UCSD-AML1 (cell line): ENCODE data around the gene SDK1.

ENCODE experiments used
- DNase-seq: peaks from one replicate; lab custom pipeline; 2025; ENCODE audit not compliant: unreplicated experiment; lab: John Stamatoyannopoulos, UW

Gene SDK1

DNA sequence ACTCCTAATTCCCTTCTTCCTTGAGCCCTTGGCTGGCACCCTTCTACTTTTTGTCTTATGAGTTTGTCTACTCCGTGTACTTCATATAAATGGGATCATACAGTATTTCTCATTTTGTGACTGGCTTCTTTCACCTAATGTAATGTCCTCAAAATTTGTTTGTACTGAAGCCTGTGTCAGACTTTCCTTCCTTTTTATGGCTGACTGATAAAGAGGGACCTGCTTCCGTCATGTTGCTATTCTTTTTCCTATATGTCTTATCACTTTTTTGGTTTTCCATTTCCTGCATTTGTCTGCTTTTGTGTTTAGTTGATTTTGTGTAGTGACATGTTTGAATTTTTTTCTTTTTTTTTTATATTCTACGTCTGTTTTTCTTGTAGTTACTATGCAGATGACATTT, 470.9 kb downstream of the SDK1 start:
- DNase-seq: no peak

DNA sequence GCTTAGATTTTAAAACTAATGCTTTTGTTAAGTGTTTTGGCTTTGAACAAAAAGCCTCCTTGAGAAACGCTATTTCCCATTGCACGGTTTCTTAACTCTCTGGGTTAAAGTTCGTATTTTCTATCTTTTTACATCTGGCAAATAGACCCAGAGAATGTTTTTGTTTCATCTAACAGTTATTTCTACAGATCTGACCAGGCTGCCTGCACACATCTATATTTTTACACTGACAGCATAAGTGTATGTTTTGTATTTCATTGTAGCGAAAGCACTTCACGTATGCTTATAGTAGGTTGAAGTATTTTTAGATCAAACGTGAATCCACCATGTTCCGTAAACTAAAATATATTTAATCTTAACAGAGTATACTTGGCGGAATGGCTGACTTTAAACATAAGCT, 477.3 kb downstream of the SDK1 start:
- DNase-seq: no peak

DNA sequence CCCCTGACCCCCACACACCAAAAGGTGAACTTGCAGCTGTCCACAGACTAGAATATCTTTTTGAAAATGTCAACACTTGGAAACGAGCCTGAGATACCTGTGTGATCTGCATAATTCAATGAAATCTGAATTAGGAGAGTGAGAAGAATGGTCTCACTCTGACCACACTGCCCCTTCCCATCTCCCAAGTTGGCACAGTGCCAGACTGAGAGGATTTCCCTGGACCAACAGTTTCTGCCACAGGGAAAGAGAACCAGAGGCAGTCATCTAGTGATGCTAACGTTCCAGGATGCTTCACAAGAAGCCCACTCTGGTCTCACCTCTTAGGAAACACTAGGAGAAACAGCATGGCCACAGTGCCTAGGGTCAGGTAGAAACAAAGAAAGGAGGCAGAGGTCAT, 479.0 kb downstream of the SDK1 start:
- DNase-seq: no peak

DNA sequence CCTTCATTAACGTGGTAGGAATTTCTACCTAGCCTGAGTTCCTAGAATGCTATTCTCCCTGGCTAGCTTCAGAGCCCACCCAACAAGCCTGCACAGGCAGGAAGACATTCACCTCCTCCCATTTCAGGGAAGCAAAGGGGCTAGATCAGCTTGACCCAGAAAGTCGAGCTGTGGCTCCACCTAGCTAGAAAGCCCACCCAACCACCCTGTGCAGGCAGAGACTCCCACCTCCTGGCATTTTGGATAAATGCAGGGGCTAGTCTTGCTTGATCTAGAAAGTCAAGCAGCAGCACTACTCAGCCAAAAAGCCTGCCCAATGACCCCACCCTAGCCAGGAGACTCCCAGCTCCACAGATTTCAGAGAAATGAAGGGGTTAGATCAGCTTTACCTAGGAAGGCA, 479.5 kb downstream of the SDK1 start:
- DNase-seq: no peak

DNA sequence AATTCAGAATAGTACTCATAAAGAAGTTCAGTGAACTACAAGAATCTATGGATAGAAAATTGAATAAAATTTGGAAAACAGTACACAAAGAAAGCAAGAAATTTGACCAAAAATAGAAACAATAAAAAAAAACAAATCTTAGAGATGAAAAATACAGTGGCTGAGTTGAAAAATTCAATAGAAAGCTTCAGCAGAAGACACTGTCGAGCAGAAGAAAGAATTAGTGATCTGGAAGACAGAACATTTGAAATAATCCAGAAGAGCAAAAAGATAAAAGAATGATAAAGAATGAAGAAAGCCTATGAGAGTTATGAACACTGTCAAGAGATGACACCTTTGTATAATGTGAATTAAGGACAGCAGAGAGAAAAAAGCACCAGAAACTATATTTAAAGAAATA, 480.6 kb downstream of the SDK1 start:
- DNase-seq: no peak

DNA sequence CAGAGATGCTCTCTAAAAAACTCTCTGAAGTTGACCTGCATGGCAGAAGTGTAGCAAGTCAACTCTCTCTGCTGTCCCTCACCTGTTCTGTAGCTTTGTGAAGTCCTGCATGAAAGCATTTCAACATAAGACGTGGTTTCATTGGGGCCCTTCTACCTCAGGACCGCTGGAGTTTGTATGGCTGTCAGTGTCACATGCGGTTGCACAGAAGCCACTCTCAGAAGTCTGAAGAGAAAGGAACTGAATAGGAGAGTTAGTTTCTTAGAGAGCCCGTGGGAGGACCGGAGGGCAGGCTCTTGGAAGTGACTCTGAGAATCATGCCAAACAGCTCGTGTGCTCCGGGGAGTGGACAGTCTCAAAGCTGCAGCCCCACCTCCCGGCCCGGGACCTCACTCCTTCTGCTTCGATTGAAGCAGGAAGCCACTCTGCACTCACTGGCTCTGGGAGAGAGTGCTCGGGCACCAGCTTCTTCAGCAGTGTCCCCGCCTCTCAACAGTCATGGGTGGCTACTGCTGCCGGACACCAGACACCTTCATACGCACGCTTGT, 486.7 kb downstream of the SDK1 start:
- DNase-seq: no peak

DNA sequence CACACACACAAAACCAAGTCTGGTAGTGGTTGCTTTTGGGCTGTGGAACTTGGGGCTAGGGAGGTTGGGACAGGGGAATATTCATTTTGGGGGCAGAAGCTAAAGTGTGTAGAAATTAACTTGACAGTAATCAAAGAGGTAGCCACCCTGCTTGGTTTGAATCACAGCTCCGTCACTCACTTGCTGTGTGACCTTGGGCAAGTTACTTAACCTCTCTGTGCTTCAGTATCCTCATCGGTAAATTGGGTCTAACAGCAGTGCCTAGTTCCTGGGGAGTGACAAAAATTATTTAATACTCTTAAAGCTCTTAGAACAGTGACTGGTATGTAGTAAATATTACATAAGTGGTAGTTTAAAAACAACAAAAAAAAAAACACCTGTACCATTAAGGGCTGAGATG, 489.8 kb downstream of the SDK1 start:
- DNase-seq: no peak

DNA sequence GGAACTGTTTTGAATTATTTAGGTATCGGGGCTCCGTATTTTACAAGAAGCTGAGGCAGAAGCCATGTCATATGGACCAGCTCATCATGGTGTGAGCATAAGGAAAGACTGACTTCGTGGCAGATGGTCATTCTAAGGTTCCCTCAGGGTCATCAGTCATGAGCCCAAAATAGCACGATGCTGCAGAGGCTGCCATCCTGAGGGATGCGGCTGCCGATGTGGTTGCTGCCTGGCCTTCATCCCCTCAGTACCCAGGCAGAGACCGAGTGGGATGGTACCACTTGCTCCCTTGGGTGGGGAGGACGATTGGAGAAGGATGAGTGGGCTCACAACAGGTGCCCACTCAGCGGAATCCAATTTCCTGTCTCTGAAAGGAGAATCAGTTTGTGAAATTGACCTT, 490.3 kb downstream of the SDK1 start:
- DNase-seq: no peak

DNA sequence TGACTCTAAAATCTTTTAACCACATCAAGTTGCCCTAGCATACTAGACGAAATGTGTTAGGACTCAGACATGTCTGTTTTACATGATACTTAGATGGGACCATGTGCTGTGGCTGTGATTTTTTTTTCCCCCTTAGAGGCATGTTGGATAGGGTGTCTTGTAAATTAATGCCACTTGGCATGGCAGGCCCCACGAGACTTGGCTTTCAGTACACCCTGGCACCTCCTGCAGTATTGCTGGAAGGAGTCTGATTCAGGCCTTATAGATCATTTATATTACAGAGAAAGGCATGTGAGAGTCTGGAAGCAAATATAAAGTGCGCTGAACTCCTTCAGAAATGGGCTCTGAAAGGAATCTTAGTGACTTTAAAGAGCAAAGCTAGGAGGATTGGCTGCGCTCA, 494.1 kb downstream of the SDK1 start:
- DNase-seq: no peak

DNA sequence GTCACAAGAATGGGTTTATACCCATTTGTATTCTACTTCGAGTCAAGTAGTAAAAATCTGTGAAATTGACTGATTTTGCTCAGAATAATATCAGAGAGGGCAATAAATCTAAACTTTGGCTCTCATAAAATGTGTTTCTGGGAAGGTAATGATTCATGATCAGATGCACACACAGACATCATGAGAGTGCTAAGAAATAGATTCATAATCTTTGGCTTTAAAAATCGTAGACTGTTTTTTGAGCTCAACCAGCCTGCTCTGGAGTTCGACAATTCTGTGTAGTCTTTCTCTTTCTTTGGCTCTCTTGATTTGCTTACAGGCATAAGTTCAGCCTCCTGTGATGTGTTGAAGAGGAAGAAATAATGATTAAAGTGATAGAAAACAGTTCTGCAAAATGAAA, 494.7 kb downstream of the SDK1 start:
- no peak for DNase-seq

DNA sequence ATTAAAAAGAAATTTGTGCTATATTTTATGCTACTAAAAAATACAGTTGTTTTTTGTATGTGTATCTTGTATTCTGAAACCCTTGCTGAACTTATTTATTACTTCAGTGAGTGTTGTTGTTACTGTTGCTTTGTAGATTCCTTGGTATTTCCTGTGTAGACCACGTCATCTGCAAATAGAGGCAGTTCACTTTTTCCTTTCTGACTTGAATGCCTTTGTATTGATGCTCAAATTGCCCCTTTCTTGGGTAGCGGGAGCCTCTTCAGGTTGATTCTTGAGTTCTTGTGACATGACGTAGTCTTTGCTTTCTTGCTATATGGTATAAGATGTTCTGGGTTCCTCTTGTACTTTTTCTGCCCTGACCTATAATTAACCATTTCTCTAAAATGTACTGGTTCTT, 504.1 kb downstream of the SDK1 start:
- no peak for DNase-seq

DNA sequence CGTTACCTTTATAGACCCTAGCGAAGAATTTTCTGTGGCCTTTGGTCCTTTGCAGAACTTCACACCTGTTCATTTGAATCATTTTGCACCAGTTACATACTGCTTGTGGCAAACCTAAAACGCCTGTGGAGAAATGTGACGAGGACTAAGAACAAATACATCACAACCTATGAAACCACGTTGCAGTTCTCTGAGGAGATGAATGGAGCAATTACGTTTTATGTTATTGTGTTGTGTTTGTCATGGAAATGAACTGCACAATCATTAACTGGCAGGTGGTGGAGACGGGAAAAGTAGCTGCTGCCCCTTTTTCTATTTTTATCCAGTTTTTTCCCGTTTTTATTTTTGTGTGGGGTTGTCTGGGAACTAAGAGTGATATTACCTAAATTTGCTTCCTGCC, 505.5 kb downstream of the SDK1 start:
- no peak for DNase-seq

DNA sequence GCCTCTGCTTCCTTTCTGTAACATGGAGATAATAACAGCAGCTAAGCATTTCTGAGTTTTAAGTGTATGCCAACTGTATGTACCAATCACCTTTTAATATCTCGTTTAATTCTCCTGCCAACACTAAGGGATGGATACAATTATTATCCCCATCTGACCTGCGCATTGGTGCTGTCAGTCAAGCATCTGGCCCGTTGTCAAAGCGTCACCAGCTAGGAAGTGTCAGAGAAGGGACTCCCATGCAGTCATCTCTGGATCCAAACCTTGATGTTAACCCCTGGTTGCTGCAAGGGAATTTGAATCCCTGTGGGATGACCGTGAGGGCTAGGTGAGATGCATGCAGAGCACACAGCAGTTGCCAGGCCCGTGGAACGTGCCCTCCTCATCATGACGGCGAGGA, 506.8 kb downstream of the SDK1 start:
- DNase-seq: no peak

DNA sequence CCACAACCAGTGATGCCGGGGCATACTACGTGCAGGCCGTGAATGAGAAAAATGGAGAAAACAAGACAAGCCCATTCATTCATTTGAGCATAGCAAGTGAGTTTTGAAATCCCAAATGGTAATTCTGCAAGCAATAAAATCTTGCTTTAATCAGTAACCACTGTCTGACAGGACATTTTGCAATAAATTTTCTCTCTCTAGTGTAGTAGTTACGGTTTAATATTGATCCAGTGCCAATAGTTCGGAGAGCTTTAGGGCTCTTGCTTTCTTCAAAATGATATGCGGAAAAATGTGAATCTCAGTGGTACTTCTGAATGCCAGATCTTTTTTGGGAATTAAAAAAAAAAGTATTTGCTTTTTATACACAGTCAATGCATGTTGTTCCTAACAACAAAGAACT, 520.4 kb downstream of the SDK1 start:
- no peak for DNase-seq

DNA sequence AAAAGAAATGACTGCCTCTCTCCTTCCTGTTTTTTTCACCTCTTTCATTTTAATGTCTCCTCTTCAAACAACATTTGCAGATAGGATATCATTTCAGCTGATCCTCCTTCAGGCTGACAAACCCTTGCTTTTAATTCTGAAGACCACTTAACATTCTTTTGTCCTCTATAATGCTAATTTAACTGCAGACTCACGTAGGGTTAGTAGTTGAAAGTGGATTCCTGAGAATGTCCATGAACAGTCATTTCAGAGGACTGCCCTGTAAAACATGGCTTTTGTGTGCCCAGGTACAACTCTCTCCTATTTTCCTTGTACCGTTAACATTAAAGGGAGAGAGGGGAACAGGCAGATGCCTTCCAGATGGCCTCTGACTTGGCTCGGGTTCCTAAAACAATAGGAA, 524.4 kb downstream of the SDK1 start:
- no peak for DNase-seq

DNA sequence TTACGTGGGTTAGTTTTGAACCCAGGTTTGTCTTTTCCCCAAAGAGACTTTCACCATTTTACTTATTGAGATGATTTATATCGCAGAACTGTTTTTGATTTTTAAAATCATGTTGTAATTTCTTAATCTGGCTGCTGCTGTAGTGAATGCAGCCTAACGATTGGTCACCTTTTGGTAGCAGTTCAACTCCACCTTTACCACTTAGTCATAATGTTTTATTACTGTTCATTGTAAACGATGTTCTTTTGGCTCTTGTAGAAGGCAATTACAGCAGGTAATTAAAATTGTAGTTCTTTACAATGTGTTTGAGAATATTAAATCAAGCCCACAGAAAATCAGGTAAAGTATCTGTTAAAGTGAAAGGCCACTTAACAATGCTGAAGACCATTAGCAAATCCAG, 531.1 kb downstream of the SDK1 start:
- DNase-seq: no peak

DNA sequence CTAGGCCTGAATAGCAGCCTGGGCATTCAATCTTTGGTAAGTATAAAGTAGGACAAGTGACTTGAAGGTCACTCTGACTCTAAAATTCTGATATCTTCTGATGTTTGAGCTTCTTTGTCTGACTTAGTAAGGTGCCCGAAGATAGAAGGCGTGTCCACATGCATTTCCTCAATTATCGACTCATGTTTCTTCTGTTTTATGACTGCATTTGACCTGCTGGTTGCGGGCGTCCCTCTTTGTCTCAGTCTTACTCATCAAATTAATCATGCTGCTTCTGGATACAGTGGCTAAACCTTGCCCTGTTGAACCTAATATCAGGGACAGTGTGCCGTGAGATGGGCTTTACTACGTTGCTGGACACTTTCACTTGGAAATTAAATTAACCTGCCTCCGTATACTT, 534.1 kb downstream of the SDK1 start:
- DNase-seq: no peak

DNA sequence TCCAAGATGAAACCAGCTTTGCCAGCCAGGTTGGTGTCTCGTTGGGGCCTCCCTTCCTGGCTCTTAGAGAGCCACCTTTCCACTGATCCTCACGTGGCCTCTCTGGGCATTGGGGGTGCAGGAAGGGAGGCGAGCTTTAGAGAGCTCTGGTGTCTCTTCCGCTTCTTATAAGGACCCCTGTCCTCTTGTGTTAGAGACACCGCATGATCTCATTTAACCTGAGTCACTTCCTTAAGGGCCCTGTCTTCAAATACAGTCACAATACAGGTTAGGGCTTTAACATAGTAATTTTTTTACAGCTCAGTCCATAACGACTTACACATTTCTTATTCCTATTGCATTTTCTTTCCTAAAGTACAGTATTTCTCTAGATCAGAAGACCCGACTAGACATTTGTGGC, 535.8 kb downstream of the SDK1 start:
- DNase-seq: no peak

DNA sequence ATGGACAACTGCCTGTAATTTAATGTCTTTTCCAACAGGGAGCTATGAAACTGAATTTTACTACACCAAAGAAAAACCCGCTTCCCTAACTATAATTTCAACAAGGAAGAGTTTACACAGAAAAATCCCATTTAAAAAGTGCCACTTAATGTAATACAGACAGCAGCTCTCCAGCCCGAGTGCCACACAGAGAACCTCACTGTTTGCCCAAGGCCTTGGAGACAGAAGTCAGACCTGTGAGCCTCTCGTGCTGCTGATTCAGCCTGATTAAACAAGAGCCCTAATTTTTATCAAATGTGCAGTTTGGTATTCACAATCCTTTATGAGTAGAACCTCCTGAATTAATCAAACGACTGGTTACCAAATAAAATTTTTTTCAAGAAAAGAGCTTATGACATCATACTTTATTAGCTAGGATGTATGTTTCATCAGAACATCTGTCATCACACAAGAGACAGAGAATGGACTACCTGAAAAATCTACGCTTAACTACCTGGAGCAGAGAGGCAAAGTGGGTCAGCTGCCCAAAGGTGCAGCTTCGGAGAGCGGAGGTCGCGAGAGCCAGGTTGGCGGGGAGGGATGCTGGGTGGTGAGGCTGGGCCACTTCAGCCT, 543.6 kb downstream of the SDK1 start:
- no peak for DNase-seq

DNA sequence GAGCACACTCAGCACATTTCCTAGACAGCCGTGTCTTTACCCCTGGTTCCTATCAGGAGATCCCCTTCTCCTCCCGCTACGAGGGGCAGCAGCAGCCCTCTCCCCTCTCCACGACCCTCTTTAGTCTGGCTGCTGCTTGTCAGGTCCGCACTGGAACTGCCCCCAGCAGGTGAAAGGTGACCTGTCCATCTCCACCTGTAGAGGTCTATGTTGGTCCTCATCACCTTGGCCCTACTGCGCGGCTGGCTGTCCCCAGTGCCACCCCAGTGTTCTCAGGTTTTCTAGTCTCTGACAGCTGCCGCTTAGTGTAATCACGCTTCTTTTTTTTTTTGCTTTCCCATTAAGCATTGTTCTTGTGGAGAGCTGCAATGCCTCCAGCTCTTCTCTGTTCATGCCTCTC, 545.7 kb downstream of the SDK1 start:
- DNase-seq: no peak

DNA sequence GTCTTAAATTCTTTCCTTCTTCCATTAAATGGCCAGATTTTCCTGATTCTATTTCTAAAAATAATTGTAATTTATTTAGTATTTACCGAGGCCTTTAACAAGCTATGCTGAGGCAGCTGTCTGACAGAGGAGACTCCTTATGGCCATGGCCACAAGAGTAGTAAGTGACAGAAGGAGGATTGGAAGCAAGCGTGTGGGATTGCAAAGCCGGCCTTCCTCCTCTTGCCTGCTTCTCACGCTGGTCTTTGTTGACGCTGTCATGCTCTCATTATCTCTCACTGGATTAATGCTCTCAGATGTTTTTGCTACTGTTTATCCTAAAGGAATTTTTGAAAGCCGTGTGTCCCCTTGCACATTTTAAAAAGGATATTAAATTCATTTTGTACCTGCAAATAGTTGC, 546.3 kb downstream of the SDK1 start:
- no peak for DNase-seq

DNA sequence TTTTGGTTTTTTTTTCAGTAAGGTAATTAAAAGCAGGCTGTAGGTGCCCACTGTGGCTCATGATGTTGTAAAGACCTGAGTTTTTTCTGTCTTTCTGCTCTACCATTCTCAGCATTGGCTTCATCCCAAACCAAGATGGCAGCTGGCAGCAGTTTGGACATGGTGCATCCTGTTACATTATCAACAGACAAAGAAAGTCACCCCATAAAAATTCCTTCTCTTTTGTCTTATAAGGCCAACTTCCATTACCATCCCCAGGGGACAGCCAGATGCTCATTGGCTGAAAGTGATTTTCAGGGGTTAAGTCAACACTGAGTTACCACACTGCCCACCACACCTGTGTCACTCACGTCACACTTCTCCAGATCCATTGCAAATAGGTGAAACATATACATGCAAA, 558.4 kb downstream of the SDK1 start:
- no peak for DNase-seq

DNA sequence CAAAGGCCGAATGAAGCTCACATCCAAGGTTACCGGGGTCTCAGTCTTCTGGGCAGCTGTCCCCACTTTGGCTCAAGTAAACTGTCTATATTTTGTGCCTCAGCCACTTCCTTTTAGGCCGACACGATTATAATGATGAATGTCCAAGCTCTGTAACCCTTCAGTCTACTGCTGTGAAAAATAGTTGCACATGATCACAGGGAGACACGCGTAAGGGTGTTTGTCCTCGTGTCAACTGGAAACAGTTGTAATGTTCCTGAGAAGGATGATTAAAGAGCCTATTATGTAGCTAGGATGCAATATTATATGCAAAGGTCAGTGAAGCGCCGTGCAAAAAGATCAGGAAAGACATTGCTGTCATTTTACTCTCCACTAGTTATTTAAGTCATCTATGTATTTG, 559.9 kb downstream of the SDK1 start:
- no peak for DNase-seq

DNA sequence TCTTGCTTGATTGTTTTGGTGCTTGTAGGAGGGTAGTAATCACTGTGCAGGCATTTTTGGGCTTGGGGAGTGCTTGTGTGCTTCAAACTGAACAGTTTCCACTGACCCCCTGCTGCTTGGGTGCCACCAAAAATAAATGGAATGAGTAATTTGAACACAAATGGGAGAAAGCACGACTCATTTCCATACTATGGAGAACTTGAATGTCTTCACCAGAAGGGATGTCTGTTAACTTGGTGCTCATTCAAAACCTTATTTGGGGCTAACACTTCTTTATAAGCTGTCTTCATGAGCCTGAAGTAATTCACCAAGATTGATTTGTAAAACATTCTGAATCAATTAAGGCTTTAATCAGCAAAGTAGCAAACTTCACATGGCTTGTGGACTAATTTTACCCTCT, 560.3 kb downstream of the SDK1 start:
- DNase-seq: no peak
